Measurements from ENCODE around the gene DNASE1. TPM values are rescaled to one million over a fixed set of nuclear protein-coding genes. Genes with fewer than 3 reads are reported as not detected.

Gene DNASE1
- total RNA-seq, 4 donors from 2014 or later, result 2.8 to 16.3 (median 12.9) TPM

DNA sequence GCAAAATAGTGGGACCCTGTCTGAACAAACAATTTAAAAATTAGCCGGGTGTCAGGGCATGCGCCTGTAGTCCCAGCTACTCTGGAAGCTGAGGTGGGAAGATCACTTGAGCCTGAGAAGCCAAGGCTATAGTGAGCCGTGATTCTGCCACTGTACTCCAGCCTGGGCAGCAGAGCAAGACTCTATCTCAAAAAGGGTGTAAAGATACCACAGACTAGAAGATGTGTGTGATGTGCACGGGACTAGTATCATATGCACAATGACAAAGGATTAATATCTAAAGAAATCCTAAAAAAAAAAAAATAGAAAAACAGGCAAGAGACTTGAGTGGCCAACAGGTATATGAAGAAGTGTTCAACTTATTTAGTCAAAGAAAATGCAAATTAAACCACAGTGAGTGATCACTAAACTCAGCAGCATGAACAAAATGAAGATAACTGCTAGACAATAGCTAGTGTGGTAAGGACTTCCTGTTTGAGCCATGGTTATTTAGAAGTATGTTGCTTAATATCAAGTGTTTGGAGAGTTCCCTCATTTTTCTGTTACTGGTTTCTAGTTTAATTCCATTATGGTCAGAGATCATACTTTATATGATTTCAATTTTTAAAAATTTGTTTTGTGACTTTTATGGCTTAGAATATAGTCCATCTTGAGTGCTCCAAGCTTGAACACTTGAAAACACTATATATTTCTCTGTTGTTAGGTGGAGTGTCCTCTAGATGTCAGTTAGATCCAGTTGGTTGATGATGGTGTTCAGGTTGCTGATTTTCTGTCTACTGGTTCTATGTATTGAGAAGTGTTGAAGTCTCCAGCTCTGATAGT, 28.4 kb upstream of the DNASE1 start:
- Histone ChIP-seq H3K27ac (replicated peaks in 1 of 4) (no peak overlapping the region), H3K9me3 (no peaks in the 10 kb centered on the region), H3K4me1 (no peaks in the 10 kb centered on the region), H3K36me3 (no peaks in the 10 kb centered on the region), H3K27me3 (no peaks in the 10 kb centered on the region), H3K4me3 (no peak overlapping the region)
- TF ChIP-seq POLR2AphosphoS5 (IDR thresholded peaks at IDR 0.05) (no peak), CTCF (IDR thresholded peaks at IDR 0.05) (no peak), EP300 (IDR thresholded peaks at IDR 0.05) (no peak), POLR2A (IDR thresholded peaks at IDR 0.05; ENCODE audit: low read depth) (no peak)
- DNase-seq (ENCODE audit: extremely low spot score), result no peak
- 81% methylated on average over 4 of the region's 4 CpGs for WGBS
- intact Hi-C loops (cut with DNase I), result no loop called here

DNA sequence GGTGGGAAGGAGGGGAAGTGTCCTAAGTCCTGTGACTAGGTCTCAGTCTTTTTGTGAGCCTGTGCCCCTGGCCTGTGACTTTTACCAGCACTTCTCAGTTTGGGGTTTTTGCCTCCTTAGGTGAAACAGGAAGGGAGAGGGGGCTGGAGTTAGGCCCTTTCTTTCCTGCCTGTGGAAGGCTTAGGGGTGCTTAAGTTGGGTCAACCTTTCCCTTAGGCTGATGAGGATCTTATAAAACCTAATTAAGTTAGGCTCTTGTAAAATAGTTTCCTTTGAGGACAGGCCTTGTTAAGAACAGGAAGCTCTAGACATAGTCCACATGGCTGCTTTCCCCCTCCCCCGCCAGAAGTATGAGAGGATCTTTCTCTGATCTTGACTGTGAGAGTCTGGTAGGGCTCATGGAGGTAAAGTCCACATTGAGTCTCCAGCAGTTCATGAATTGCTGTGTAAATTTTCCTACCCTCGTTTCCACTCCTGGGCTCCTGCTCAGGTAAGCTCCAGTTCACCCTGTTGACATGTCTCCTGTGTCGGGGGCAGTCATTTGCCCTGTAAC, 17.0 kb upstream of the DNASE1 start:
- 83% methylated on average over 2 of the region's 3 CpGs for WGBS
- Histone ChIP-seq H3K4me1 (peaks cover 0 to 9% (median 0%) of the 10 kb centered on the region in 4 donors), H3K9me3 (no peaks in the 10 kb centered on the region), H3K27ac (replicated peaks in 1 of 4) (no peak overlapping the region), H3K36me3 (peaks cover 0 to 25% (median 18%) of the 10 kb centered on the region in 4 donors), H3K4me3 (no peak overlapping the region), H3K27me3 (no peaks in the 10 kb centered on the region)
- TF ChIP-seq POLR2AphosphoS5 (IDR thresholded peaks at IDR 0.05), result no peak
- no peak for TF ChIP-seq CTCF (IDR thresholded peaks at IDR 0.05)
- no peak for TF ChIP-seq POLR2A (IDR thresholded peaks at IDR 0.05; ENCODE audit: low read depth)
- no peak for TF ChIP-seq EP300 (IDR thresholded peaks at IDR 0.05)
- intact Hi-C loops (cut with DNase I), result no loop called here
- DNase-seq (ENCODE audit: extremely low spot score), result no peak

- H3K9me3 ChIP-seq, result no peaks in the 10 kb centered on the region
- peaks cover 0 to 37% (median 23%) of the 10 kb centered on the region in 4 donors for H3K36me3 ChIP-seq
- peaks cover 0 to 9% (median 0%) of the 10 kb centered on the region in 4 donors for H3K4me1 ChIP-seq
- intact Hi-C loops (cut with DNase I), result no loop called here
- no peaks in the 10 kb centered on the region for H3K27me3 ChIP-seq
- H3K4me3 ChIP-seq, result no peak overlapping the region
- 95% methylated on average over 13 of the region's 13 CpGs for WGBS
- no peak for DNase-seq (ENCODE audit: extremely low spot score)
- H3K27ac ChIP-seq (replicated peaks in 1 of 4), result no peak overlapping the region
- TF ChIP-seq EP300 (IDR thresholded peaks at IDR 0.05) (no peak), CTCF (IDR thresholded peaks at IDR 0.05) (no peak), POLR2AphosphoS5 (IDR thresholded peaks at IDR 0.05) (no peak), POLR2A (IDR thresholded peaks at IDR 0.05; ENCODE audit: low read depth) (no peak)
Measured at GRCh38 chr16:3638916-3639644, 15.4 kb upstream of the DNASE1 start.

DNA sequence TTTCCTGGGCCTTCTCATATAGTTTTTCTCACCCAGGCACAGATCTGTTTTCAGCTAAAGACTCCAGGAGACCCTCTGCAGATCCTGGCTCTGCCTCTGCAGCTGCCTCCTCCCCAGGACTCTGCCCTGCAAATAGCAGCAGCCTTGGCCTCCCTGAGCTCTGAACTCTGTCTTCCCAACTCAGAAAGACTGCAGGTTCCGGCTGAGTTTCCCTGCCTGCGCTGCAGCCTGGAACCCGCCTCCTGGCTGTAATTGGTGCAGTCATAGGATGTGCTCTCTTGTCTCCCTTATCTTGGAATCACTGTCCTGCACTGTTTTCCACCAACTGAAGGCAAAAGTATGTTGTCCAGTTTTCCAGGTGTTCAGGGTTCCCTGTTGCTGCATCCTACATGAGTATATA, 14.3 kb upstream of the DNASE1 start:
- no peak overlapping the region for H3K27ac ChIP-seq (replicated peaks in 1 of 4)
- no peaks in the 10 kb centered on the region for H3K9me3 ChIP-seq
- peaks cover 0 to 37% (median 23%) of the 10 kb centered on the region in 4 donors for H3K36me3 ChIP-seq
- H3K4me3 ChIP-seq, result no peak overlapping the region
- no peak for DNase-seq (ENCODE audit: extremely low spot score)
- H3K27me3 ChIP-seq, result no peaks in the 10 kb centered on the region
- WGBS, result 96% methylated on average over 3 of the region's 3 CpGs
- intact Hi-C loops (cut with DNase I), result no loop called here
- peaks cover 0 to 9% (median 0%) of the 10 kb centered on the region in 4 donors for H3K4me1 ChIP-seq
- TF ChIP-seq POLR2A (IDR thresholded peaks at IDR 0.05; ENCODE audit: low read depth) (no peak), EP300 (IDR thresholded peaks at IDR 0.05) (no peak), CTCF (IDR thresholded peaks at IDR 0.05) (no peak), POLR2AphosphoS5 (IDR thresholded peaks at IDR 0.05) (no peak)
